ENCODE data around the gene EYS. TPM values are rescaled to one million over a fixed set of nuclear protein-coding genes. Genes with fewer than 3 reads are reported as not detected.

EYS gene
- total and polyA plus RNA-seq, 2 of the 13 experiments (the other 11 are each of a cell fraction or from before 2014, with no cell fraction given): 0.04 to 0.07 TPM

DNA sequence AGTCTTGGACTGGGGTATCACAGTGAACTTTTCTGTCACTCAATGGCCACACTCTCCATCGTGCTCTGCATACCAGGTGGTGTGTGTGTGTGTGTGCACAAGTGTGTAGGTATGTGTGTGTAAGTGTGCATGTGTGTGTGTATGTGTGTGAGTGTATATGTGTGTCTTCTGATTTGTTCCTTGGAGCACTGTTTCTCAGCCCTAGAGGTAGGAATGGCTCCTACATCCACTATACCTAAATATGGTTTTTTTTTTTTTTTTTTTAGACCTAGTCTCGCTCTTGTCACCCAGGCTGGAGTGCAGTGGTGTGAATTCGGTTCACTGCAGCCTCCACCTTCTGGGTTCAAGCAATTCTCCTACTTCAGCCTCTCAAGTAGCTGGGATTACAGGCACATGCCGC, 1834.8 kb downstream of the EYS start:
- ChIA-PET POLR2A (no interaction called here), CTCF (ENCODE audit: low intra/inter-chr PET ratio, low total read pairs) (no interaction called here)
- Histone ChIP-seq H3K4me3 (replicated peaks in 1 of 3; ENCODE audit: insufficient read depth in 1 of 3, low read depth in 2 of 3, low read length in 3 of 3) (no peak overlapping the region), H3K27me3 (ENCODE audit: control insufficient read depth in 1 of 2, insufficient read depth in 2 of 2, low read length in 2 of 2) (no peaks in the 10 kb centered on the region), H3K4me1 (ENCODE audit: insufficient read depth, low read length) (no peaks in the 10 kb centered on the region), H3K9ac (ENCODE audit: insufficient read depth, low read depth, low read length) (no peak overlapping the region), H3K79me2 (ENCODE audit: insufficient read depth, low read length) (no peaks in the 10 kb centered on the region), H3K36me3 (replicated peaks in 1 of 2; ENCODE audit: control insufficient read depth in 1 of 2, insufficient read depth in 2 of 2, low read length in 2 of 2) (no peaks in the 10 kb centered on the region), H3K4me2 (ENCODE audit: low read depth, low read length) (no peak overlapping the region), H4K20me1 (ENCODE audit: insufficient read depth, low read length) (no peaks in the 10 kb centered on the region), H2AFZ (ENCODE audit: low read length) (no peak overlapping the region), H3K9me3 (ENCODE audit: low read length) (no peaks in the 10 kb centered on the region), H3K27ac (ENCODE audit: extremely low read length, insufficient read depth, low read length) (no peak overlapping the region)
- FAIRE-seq: no peak
- WGBS (ENCODE audit: low lambda C conversion rate): 4% methylated on average over 4 of the region's 4 CpGs
- TF ChIP-seq ZNF749 (CRISPR knock-in tag; IDR thresholded peaks at IDR 0.05; ENCODE audit: borderline replicate concordance): 0 out of 2 replicates have a peak, but pooled peaks have one; percentile 30
- peak; percentile 59 for TF ChIP-seq TEAD3 (CRISPR knock-in tag; optimal IDR thresholded peaks at IDR 0.05; ENCODE audit: borderline replicate concordance)
- TF ChIP-seq MXD4 (CRISPR knock-in tag; IDR thresholded peaks at IDR 0.05): no peak
- ATAC-seq: peak; percentile 66
- DNase-seq (ENCODE audit: low spot score): no peak
- in situ Hi-C loops (cut with HindIII; ENCODE audit: extremely low pct_ligation_motif_present, low pct_unique_long_range_greater_than_20kb): no loop called here
- no TSS peak for BruUV-seq (replicated peaks)
- intact Hi-C loops (cut with micrococcal nuclease; ENCODE audit: unreplicated experiment): no loop called here

GRCh38 chr6:63868351-63868750, 1838.7 kb downstream of the EYS start:
- POLR2A ChIA-PET: no interaction called here
- BruUV-seq (replicated peaks): no TSS peak
- WGBS (ENCODE audit: low lambda C conversion rate): 37% methylated on average over 3 of the region's 3 CpGs

More at GRCh38 chr6:63868351-63868750, 1838.7 kb downstream of the EYS start:
- Histone ChIP-seq H3K4me1 (ENCODE audit: insufficient read depth, low read length) (no peaks in the 10 kb centered on the region), H3K4me2 (ENCODE audit: low read depth, low read length) (no peak overlapping the region), H4K20me1 (ENCODE audit: insufficient read depth, low read length) (no peaks in the 10 kb centered on the region), H3K27me3 (ENCODE audit: control insufficient read depth in 1 of 2, insufficient read depth in 2 of 2, low read length in 2 of 2) (no peaks in the 10 kb centered on the region), H3K9me3 (ENCODE audit: low read length) (no peaks in the 10 kb centered on the region), H2AFZ (ENCODE audit: low read length) (no peak overlapping the region), H3K36me3 (replicated peaks in 1 of 2; ENCODE audit: control insufficient read depth in 1 of 2, insufficient read depth in 2 of 2, low read length in 2 of 2) (no peaks in the 10 kb centered on the region), H3K9ac (ENCODE audit: insufficient read depth, low read depth, low read length) (no peak overlapping the region), H3K79me2 (ENCODE audit: insufficient read depth, low read length) (no peaks in the 10 kb centered on the region), H3K4me3 (replicated peaks in 1 of 3; ENCODE audit: insufficient read depth in 1 of 3, low read depth in 2 of 3, low read length in 3 of 3) (no peak overlapping the region), H3K27ac (ENCODE audit: extremely low read length, insufficient read depth, low read length) (no peak overlapping the region)
- TF ChIP-seq HMG20B (CRISPR knock-in tag; conservative IDR thresholded peaks at IDR 0.05) (no peak), ZNF777 (CRISPR knock-in tag; IDR thresholded peaks at IDR 0.05) (no peak), ATAD3A (CRISPR knock-in tag; IDR thresholded peaks at IDR 0.05) (no peak), ZNF382 (CRISPR knock-in tag; IDR thresholded peaks at IDR 0.05; ENCODE audit: borderline replicate concordance) (no peak), RAD21 (CRISPR knock-in tag; IDR thresholded peaks at IDR 0.05) (no peak), HNF4A (CRISPR knock-in tag; IDR thresholded peaks at IDR 0.05) (no peak)
- TF ChIP-seq, protein P1, sequence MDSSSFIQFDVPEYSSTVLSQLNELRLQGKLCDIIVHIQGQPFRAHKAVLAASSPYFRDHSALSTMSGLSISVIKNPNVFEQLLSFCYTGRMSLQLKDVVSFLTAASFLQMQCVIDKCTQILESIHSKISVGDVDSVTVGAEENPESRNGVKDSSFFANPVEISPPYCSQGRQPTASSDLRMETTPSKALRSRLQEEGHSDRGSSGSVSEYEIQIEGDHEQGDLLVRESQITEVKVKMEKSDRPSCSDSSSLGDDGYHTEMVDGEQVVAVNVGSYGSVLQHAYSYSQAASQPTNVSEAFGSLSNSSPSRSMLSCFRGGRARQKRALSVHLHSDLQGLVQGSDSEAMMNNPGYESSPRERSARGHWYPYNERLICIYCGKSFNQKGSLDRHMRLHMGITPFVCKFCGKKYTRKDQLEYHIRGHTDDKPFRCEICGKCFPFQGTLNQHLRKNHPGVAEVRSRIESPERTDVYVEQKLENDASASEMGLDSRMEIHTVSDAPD (CRISPR knock-in tag; IDR thresholded peaks at IDR 0.05): no peak
- TF ChIP-seq, protein P2, sequence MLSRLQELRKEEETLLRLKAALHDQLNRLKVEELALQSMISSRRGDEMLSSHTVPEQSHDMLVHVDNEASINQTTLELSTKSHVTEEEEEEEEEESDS (CRISPR knock-in tag; IDR thresholded peaks at IDR 0.05; ENCODE audit: borderline replicate concordance): no peak
- intact Hi-C loops (cut with micrococcal nuclease; ENCODE audit: unreplicated experiment): no loop called here
- FAIRE-seq (no peak), DNase-seq (ENCODE audit: low spot score) (no peak), ATAC-seq (no peak)
- CTCF ChIA-PET (ENCODE audit: low intra/inter-chr PET ratio, low total read pairs): no interaction called here
- in situ Hi-C loops (cut with HindIII; ENCODE audit: extremely low pct_ligation_motif_present, low pct_unique_long_range_greater_than_20kb): no loop called here

Measured in HepG2 (cell line).